A549 treated with ZK216348 at 1 μM for 4 hours (cell line): ENCODE results near the gene TGM2. TPM values are rescaled to one million over a fixed set of nuclear protein-coding genes. Genes with fewer than 3 reads are reported as not detected.

Source experiments
- total RNA-seq: library from RNA; stranded (reverse); fragments of 200-300 nt; extraction: Qiagen RNA extraction; gene quantifications from 5 replicates; pipeline ENCODE4 v1.2.3, GENCODE V29; 2022; ENCODE audit warnings: low read depth

TGM2 gene
- 309 to 541 TPM (median 445 TPM) in 5 replicates for total RNA-seq

GRCh38 chr20:38165089-38165965, at the start of gene TGM2:
TGM2 (minus strand) TSS chr20:38165270; CDS start chr20:38165198, 72 bp downstream.

Other genes starting within 250 kb of the TGM2 start
- gene TTI1, start 131.8 kb downstream of the TGM2 start, total RNA-seq: 18.1 to 24.0 TPM (median 21.6 TPM) in 5 replicates
- 19.9 to 28.0 TPM (median 27.2 TPM) in 5 replicates for gene RPRD1B, start 131.5 kb downstream of the TGM2 start, total RNA-seq
- 0.08 to 0.24 TPM (median 0.17 TPM) in 5 replicates for gene KIAA1755, start 95.5 kb upstream of the TGM2 start, total RNA-seq
- not detected in 5 replicates for gene BPI, start 138.9 kb upstream of the TGM2 start, total RNA-seq
- gene LBP, start 181.2 kb upstream of the TGM2 start, total RNA-seq: 0.72 to 1.5 TPM (median 1.3 TPM) in 5 replicates